ENCODE results near the gene RALGAPA2.

DNA sequence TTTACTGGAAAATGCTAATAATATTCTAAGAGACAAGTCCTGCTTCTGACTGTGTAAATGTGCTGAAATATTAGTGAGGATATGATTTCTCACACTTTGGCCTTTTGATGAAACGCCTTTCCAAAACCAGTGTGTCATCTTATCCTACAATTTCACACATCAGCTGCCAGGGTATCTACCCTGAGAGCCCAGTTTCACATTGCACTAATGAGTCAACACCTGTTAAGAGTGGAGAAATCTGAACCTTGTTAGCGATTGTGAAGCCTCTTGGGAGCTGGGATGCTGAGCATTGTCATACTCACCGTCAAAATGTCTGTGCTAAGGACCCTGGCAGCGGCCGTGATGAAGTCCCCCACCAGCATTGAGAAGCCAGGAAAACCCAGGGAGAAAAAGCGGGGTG is 166.0 kb downstream of the RALGAPA2 start:
- TF ChIP-seq, protein P1, sequence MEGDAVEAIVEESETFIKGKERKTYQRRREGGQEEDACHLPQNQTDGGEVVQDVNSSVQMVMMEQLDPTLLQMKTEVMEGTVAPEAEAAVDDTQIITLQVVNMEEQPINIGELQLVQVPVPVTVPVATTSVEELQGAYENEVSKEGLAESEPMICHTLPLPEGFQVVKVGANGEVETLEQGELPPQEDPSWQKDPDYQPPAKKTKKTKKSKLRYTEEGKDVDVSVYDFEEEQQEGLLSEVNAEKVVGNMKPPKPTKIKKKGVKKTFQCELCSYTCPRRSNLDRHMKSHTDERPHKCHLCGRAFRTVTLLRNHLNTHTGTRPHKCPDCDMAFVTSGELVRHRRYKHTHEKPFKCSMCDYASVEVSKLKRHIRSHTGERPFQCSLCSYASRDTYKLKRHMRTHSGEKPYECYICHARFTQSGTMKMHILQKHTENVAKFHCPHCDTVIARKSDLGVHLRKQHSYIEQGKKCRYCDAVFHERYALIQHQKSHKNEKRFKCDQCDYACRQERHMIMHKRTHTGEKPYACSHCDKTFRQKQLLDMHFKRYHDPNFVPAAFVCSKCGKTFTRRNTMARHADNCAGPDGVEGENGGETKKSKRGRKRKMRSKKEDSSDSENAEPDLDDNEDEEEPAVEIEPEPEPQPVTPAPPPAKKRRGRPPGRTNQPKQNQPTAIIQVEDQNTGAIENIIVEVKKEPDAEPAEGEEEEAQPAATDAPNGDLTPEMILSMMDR (IDR thresholded peaks at IDR 0.05; ENCODE audit: extremely low read depth in 1 of 2, insufficient read depth in 1 of 2, low read depth in 1 of 2, low read length in 2 of 2), result no peak
- TF ChIP-seq POLR2AphosphoS5 (IDR thresholded peaks at IDR 0.05; ENCODE audit: insufficient read depth, low read depth, low read length) (no peak), EZH2 (IDR thresholded peaks at IDR 0.05; ENCODE audit: borderline replicate concordance, low read depth, low read length, severe bottlenecking) (no peak)

All from endothelial cell of umbilical vein (primary cell).